OCI-LY3 (cell line): ENCODE data around the gene EIF3K.

ENCODE experiments used
- CTCF ChIP-seq: fragments of 200-600, 300-600 bp; sonication (generic); IDR thresholded peaks from 2 replicates; pipeline ENCODE4 v1.5.1; 2014; ENCODE audit warnings: antibody characterized with exemption, low read length, low read depth
- EZH2phosphoT487 ChIP-seq: fragments of 200-600 bp; shearing (Covaris generic); IDR thresholded peaks from 2 replicates; pipeline ENCODE4 v1.6.1; 2018; ENCODE audit warnings: antibody characterized with exemption, mixed run types, low read depth

GRCh38 chr19:38657633-38658222 lies 38.7 kb downstream of the EIF3K start:
- TF ChIP-seq CTCF = no peak
- no peak for TF ChIP-seq EZH2phosphoT487
